Vagina (tissue), 2 donors: ENCODE measurements around the gene PGRMC2.

ENCODE experiments used
- POLR2A ChIP-seq, 2 donors: fragments of 450-650 bp; IDR thresholded peaks; one replicate each; pipeline ENCODE4 v1.6.1; 2017; ENCODE audit warnings: antibody characterized with exemption in 2 of 2, mild to moderate bottlenecking in 2 of 2, moderate library complexity in 2 of 2
- POLR2AphosphoS5 ChIP-seq, 2 donors: sonication (generic); formaldehyde crosslinking; IDR thresholded peaks; one replicate each; pipeline ENCODE4 v1.9.0; 2017; ENCODE audit warnings: antibody characterized with exemption in 2 of 2, mild to moderate bottlenecking in 2 of 2, low read depth in 1 of 2; ENCODE audit not compliant: insufficient read depth in 1 of 2
- TF ChIP-seq, protein P1 (sequence below), 3 experiments: fragments of 450-650 bp in 2 of 3; fragments of 200-600 bp in 1 of 3; sonication (generic) in 1 of 3; IDR thresholded peaks; one replicate each; pipeline ENCODE4 v1.5.1; 2017 to 2019; ENCODE audit warnings: antibody characterized with exemption in 3 of 3, mild to moderate bottlenecking in 2 of 3, moderate library complexity in 2 of 3

DNA sequence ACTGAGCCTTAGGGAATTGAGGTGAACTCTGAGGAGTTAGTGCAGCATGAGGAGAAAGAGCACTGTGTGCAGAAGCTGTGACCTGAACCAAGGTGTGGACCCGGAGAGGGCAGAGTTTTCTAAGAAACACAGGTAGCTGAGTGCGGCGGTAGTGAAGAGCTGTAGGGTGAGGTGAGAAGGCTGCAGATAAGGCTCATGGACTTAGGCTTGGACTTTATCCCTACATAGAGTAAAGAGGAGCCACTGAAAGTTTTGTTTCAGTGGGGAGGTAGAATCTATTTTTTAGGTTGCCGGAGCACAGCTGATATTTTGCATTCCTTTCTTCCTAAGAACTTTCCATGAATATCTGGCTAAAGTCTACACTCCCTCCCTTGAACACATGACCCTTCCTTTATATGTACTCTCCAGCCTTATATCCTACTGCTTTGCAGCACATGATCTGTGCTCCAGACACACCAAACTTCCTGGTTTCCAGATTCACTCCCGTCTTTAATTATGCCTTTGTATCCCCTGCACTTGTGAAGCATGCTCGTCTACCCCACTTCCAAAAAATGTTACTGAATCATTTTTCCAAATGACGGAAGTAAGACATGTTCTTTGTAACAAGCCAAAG is 10.6 kb upstream of the PGRMC2 start:
- TF ChIP-seq, protein P1, sequence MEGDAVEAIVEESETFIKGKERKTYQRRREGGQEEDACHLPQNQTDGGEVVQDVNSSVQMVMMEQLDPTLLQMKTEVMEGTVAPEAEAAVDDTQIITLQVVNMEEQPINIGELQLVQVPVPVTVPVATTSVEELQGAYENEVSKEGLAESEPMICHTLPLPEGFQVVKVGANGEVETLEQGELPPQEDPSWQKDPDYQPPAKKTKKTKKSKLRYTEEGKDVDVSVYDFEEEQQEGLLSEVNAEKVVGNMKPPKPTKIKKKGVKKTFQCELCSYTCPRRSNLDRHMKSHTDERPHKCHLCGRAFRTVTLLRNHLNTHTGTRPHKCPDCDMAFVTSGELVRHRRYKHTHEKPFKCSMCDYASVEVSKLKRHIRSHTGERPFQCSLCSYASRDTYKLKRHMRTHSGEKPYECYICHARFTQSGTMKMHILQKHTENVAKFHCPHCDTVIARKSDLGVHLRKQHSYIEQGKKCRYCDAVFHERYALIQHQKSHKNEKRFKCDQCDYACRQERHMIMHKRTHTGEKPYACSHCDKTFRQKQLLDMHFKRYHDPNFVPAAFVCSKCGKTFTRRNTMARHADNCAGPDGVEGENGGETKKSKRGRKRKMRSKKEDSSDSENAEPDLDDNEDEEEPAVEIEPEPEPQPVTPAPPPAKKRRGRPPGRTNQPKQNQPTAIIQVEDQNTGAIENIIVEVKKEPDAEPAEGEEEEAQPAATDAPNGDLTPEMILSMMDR (IDR thresholded peaks at IDR 0.05): no peak
- no peak for TF ChIP-seq POLR2AphosphoS5 (IDR thresholded peaks at IDR 0.05; ENCODE audit: insufficient read depth in 1 of 2, low read depth in 1 of 2)
- TF ChIP-seq POLR2A (IDR thresholded peaks at IDR 0.05): no peak
